Adrenal gland (tissue), 12 donors: ENCODE results near the gene SP140L. TPM values are rescaled to one million over a fixed set of nuclear protein-coding genes. Genes with fewer than 3 reads are reported as not detected.
"Not testable (repeated sequence)": the region's sequence is repeated elsewhere in the genome, so short reads cannot be mapped to it uniquely, and the experiment has no call there.

ENCODE experiments used
- DNase-seq, 7 donors: peaks; one replicate each; pipeline ENCODE4 v3.0.0-alpha.2; 2019 to 2020
- H3K27ac ChIP-seq, 5 donors: fragments of 200-600 bp; sonication (generic) in 4 of 5; 1 replicate in 3 of 5; 2 replicates in 2 of 5; pipeline versions ENCODE4 v1.5.1 to v1.8.0; 2016 to 2020; ENCODE audit warnings: mild to moderate bottlenecking in 1 of 5
- H3K27me3 ChIP-seq: fragments of 200-600 bp; 2 replicates; pipeline ENCODE4 v1.8.0; 2021
- H3K36me3 ChIP-seq, 2 donors: fragments of 200-600 bp; replicated peaks in 1 of 2; 1 replicate in 1 of 2; 2 replicates in 1 of 2; pipeline versions ENCODE4 v1.5.1 to v1.8.0; 2018 to 2022
- H3K4me1 ChIP-seq, 2 donors: fragments of 200-600 bp; replicated peaks in 1 of 2; 1 replicate in 1 of 2; 2 replicates in 1 of 2; pipeline versions ENCODE4 v1.5.1 to v1.8.0; 2018 to 2021
- H3K4me3 ChIP-seq, 4 donors: fragments of 200-600 bp; sonication (generic) in 3 of 4; one replicate each; pipeline ENCODE4 v1.5.1; 2016 to 2018
- H3K9me3 ChIP-seq, 3 donors: fragments of 200-600 bp; sonication (generic) in 1 of 3; replicated peaks in 1 of 3; 1 replicate in 2 of 3; 2 replicates in 1 of 3; pipeline versions ENCODE4 v1.5.1 to v1.8.0; 2016 to 2021
- CTCF ChIP-seq, 6 experiments: fragments of 450-650 bp in 4 of 6; fragments of 200-600 bp in 2 of 6; sonication (generic) in 1 of 6; IDR thresholded peaks; 1 replicate in 5 of 6; 2 replicates in 1 of 6; pipeline versions ENCODE4 v1.5.1 to v1.8.0; 2016 to 2021; ENCODE audit warnings: antibody characterized with exemption in 6 of 6, mild to moderate bottlenecking in 2 of 6, moderate library complexity in 1 of 6
- POLR2A ChIP-seq, 2 donors: fragments of 450-650 bp; IDR thresholded peaks; one replicate each; pipeline ENCODE4 v1.6.1; 2017; ENCODE audit warnings: antibody characterized with exemption in 2 of 2, mild to moderate bottlenecking in 2 of 2, moderate library complexity in 1 of 2
- WGBS, 4 donors: extraction: QIAGEN DNeasy Blood & Tissue Kit in 2 of 4; methylation state at CpG; one replicate each; pipeline versions ENCODE4 v1.1.5 to v1.1.7; 2013 to 2017; 5-methylcytosine and 5-hydroxymethylcytosine counted together
- intact Hi-C, 2 donors: fragments of 100-400 bp; cut with DNase I; formaldehyde crosslinking; loops; one replicate each; pipeline versions ENCODE4 v1.14.1 to v1.15.0; 2022 to 2023
- polyA plus RNA-seq, 3 donors: library from polyadenylated mRNA; stranded (reverse); fragments of 200-250 nt in 2 of 3; fragments of 350-450 nt in 1 of 3; fragmentation: Illumina TruSeq in 1 of 3; extraction: RNeasy Lipid Tissue Mini Kit (QIAGEN cat#74804) in 1 of 3; gene quantifications; one replicate each; pipeline ENCODE4 v1.2.3, GENCODE V29; 2013 to 2014
- total RNA-seq, 9 donors: library from RNA; depleted of rRNA in 4 of 9; stranded (reverse); fragments of >200 nt in 4 of 9; fragments of 120-200 nt in 1 of 9; fragmentation: NEBNext Ultra II Directional in 1 of 9; extraction: Animal tissue kit (Norgen Biotek cat#: 25700) in 1 of 9; gene quantifications; one replicate each; pipeline versions ENCODE4 v1.1.0 to v1.2.4, GENCODE V29; 2013 to 2023
- donor health status: healthy with polysubstance abuse.
- donor health status: Bipolar disorder and iron deficiency.
- donor health status: DM: yes; HTN: yes; CAD: no.
- donor health status: DM: no; HTN: no; CAD: no.
- donor health status: DM: no; HTN: no; CAD: no.
- donor health status: DM: yes; HTN: yes; CAD: no.

SP140L gene
- total and polyA plus RNA-seq, 12 donors, result 6.5 to 30.8 (median 21.3) TPM

DNA sequence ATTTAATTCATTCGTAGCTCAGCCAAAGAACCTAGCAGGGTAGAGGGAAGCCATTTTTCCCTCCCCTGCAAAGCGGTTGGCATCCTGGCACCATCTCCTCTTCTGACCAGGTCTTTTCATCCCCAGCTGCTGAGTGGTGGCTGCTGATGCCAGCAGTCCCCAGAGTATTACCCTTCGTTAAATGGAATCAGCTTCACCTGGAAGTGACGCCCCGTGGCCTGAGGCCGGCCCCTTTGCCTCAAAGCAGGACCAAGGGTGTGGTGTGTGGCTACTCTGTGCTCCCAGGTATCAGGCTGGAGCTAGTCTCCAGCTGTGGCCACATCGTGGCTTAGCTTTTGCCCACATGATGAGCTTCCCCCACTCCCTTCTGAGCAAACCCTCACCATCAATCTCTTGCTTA, 76.8 kb downstream of the SP140L start:
- H3K36me3 ChIP-seq, result peaks cover 0 to 28% of the 10 kb centered on the region in 2 donors
- 81 to 100% (median 94%) methylated on average over 7 of the region's 7 CpGs for WGBS, 4 donors
- intact Hi-C loops, result no loop called here

DNA sequence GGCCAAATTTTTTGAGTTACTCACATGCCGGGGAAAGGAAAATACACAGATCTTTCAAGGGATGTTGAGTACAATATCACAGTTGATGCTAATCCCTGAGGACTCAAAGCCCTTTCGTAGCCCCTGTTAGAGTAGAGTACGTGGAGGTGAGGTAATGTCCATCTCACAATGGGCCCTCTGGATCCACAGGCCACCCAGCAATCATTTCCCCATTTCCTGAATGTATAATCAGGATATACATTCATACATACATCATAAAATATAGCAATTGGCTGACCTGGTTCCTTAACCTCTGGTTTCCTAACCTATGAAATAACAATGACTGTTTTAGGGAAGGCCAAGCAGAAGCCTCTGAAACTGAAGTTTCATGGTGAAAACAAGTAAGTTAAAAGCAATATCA, 78.8 kb downstream of the SP140L start:
- H3K27me3 ChIP-seq, result no peaks in the 10 kb centered on the region
- no peak overlapping the region for H3K27ac ChIP-seq
- H3K36me3 ChIP-seq, result peaks cover 0 to 10% of the 10 kb centered on the region in 2 donors
- no peak for DNase-seq
- intact Hi-C loops, result no loop called here
- H3K4me3 ChIP-seq, result no peak overlapping the region
- H3K4me1 ChIP-seq, result peaks cover under 1 to 13% of the 10 kb centered on the region in 2 donors
- no peak for TF ChIP-seq POLR2A (IDR thresholded peaks at IDR 0.05)
- H3K9me3 ChIP-seq, result no peaks in the 10 kb centered on the region
- WGBS, 4 donors, result 93 to 97% (median 94%) methylated on average over 3 of the region's 3 CpGs

More for the DNA sequence above, 76.8 kb downstream of the SP140L start:
- no peaks in the 10 kb centered on the region for H3K27me3 ChIP-seq
- H3K27ac ChIP-seq, result no peak overlapping the region
- no peak overlapping the region for H3K4me3 ChIP-seq
- DNase-seq, result no peak
- H3K4me1 ChIP-seq, result peaks cover 0 to 4% of the 10 kb centered on the region in 2 donors
- TF ChIP-seq POLR2A (IDR thresholded peaks at IDR 0.05) (no peak), CTCF (IDR thresholded peaks at IDR 0.05) (no peak)
- no peaks in the 10 kb centered on the region for H3K9me3 ChIP-seq

- peak; percentile 48 to 86 (median 81) for DNase-seq
- Histone ChIP-seq H3K27ac (peak overlapping the region in 4 of 5 donors; percentile 35 to 85 (median 46)), H3K4me1 (peaks cover 5 to 19% of the 10 kb centered on the region in 2 donors), H3K36me3 (peaks cover 0 to 6% of the 10 kb centered on the region in 2 donors), H3K4me3 (no peak overlapping the region), H3K9me3 (no peaks in the 10 kb centered on the region), H3K27me3 (no peaks in the 10 kb centered on the region)
- TF ChIP-seq CTCF (IDR thresholded peaks at IDR 0.05), result no peak
- no peak for TF ChIP-seq POLR2A (IDR thresholded peaks at IDR 0.05)
- intact Hi-C loops, result no loop called here
- WGBS, 4 donors, result 28 to 40% (median 36%) methylated on average over 3 of the region's 3 CpGs
Measured at GRCh38 chr2:230408244-230408842, 81.3 kb downstream of the SP140L start.

DNA sequence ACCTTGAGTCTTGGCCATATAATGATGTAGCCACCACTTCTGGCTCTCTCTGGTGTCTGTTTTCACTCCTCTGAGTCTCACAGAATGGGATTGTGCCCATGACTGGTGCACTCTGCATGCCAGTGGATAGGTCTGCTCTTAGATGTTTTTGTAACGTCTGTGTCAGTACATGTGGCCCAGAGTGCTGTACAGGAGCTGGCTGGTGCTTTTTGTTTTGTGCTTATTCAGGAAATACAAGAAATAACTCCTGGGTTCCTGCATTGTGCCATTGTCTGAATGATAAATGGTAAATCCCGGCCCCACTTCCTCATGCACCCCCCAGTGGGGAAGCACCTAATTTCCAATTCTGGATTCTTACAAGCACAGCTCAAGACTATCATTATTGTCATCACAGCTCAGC, 82.3 kb downstream of the SP140L start:
- DNase-seq, result peak in 3 of 7 donors; percentile 22 to 73 (median 37)
- intact Hi-C loops, H3K27me3 ChIP-seq, H3K9me3 ChIP-seq, H3K4me3 ChIP-seq, H3K36me3 ChIP-seq: not testable (repeated sequence)
- peak in 1 of 2 donors; percentile 14 for TF ChIP-seq POLR2A (IDR thresholded peaks at IDR 0.05)
- H3K4me1 ChIP-seq, result peaks cover 5 to 19% of the 10 kb centered on the region in 2 donors
- peak overlapping the region in 2 of 5 donors; percentile 56 to 85 for H3K27ac ChIP-seq
- WGBS, 4 donors, result 36 to 56% (median 48%) methylated on average over 2 of the region's 2 CpGs

GRCh38 chr2:230410263-230410662, 83.3 kb downstream of the SP140L start:
- WGBS, 4 donors, result 94 to 100% (median 97%) methylated on average over 1 of the region's 1 CpG; no CpG with 5 or more reads in 1 of the 4 donors
- no peaks in the 10 kb centered on the region for H3K27me3 ChIP-seq
- H3K4me1 ChIP-seq, result peaks cover 6 to 20% of the 10 kb centered on the region in 2 donors
- no peaks in the 10 kb centered on the region for H3K9me3 ChIP-seq
- no peak for DNase-seq
- H3K4me3 ChIP-seq, result no peak overlapping the region
- peak overlapping the region in 1 of 5 donors; percentile 23 for H3K27ac ChIP-seq
- H3K36me3 ChIP-seq, result no peaks in the 10 kb centered on the region
- intact Hi-C loops, result no loop called here
- TF ChIP-seq POLR2A (IDR thresholded peaks at IDR 0.05) (no peak), CTCF (IDR thresholded peaks at IDR 0.05) (no peak)
